ENCODE data around the gene RAB3D. TPM values are rescaled to one million over a fixed set of nuclear protein-coding genes. Genes with fewer than 3 reads are reported as not detected.

RAB3D gene
- total and polyA plus RNA-seq, 2 experiments from 2014 or later = 3.8 to 21.2 TPM

DNA sequence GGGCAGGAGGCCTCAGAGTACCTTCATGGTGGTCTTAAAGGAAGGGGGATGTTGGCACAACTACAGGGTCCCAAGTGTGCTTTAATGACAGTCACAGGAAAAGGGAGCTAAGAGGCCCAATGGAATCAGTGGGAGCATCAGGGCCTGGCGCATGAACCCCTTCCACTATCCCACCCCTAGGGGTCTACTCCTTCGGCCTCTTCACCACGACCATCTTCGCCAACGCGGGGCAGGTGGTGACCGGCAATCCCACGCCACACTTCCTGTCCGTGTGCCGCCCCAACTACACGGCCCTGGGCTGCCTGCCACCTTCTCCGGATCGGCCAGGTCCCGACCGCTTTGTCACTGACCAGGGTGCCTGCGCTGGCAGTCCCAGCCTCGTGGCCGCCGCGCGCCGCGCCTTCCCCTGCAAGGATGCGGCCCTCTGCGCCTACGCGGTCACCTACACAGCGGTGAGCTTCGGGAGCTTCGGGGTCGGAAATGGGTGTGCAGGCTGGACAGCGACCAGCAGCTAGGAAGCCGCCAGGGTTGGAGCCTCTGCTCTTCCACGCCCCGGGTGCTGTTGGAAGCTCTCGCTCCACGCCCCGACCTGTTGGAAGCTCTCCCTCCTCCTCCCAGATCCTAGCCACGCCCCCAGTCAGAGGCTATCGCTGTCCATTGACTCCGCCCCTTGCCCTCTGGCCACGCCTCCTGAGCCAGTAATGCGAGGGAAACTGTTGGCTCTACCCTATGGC, 21.7 kb upstream of the RAB3D start:
- Histone ChIP-seq H3K27me3 (ENCODE audit: insufficient read depth) (0 out of 2 replicates have a peak, but pooled peaks cover under 1% of the 10 kb centered on the region), H4K20me1 (replicated peaks; ENCODE audit: insufficient read depth) (no peaks in the 10 kb centered on the region), H3K4me3 (peak overlapping the region; percentile 75), H3K9me2 (ENCODE audit: insufficient read depth) (no peaks in the 10 kb centered on the region), H2AFZ (peak overlapping the region; percentile 98), H3K36me3 (ENCODE audit: insufficient read depth) (no peaks in the 10 kb centered on the region), H3F3A (replicated peaks; ENCODE audit: low read depth) (no peaks in the 10 kb centered on the region), H3K4me2 (peak overlapping the region; percentile 86), H3K27ac (ENCODE audit: low read depth) (no peak overlapping the region), H3K79me2 (replicated peaks; ENCODE audit: insufficient read depth) (no peaks in the 10 kb centered on the region), H3K4me1 (ENCODE audit: insufficient read depth) (peaks cover 6% of the 10 kb centered on the region; the same call in 1 of the 2 replicates)
- H3K27ac Mint-ChIP-seq = no peak overlapping the region
- peaks cover 29% of the 10 kb centered on the region for H3K27me3 Mint-ChIP-seq (ENCODE audit: insufficient read depth, low read depth, poor library complexity)
- peak overlapping the region; percentile 78 for H3K4me3 Mint-ChIP-seq
- peak; percentile 87 for ATAC-seq
- no peaks in the 10 kb centered on the region for H3K36me3 Mint-ChIP-seq (ENCODE audit: low read depth)
- no peaks in the 10 kb centered on the region for H3K9me3 Mint-ChIP-seq
- peak; percentile 75 for TF ChIP-seq POLR2AphosphoS5 (IDR thresholded peaks at IDR 0.05; ENCODE audit: low read depth)
- TF ChIP-seq ZNF114 (CRISPR knock-in tag; IDR thresholded peaks at IDR 0.05) = no peak
- TF ChIP-seq, protein P1, sequence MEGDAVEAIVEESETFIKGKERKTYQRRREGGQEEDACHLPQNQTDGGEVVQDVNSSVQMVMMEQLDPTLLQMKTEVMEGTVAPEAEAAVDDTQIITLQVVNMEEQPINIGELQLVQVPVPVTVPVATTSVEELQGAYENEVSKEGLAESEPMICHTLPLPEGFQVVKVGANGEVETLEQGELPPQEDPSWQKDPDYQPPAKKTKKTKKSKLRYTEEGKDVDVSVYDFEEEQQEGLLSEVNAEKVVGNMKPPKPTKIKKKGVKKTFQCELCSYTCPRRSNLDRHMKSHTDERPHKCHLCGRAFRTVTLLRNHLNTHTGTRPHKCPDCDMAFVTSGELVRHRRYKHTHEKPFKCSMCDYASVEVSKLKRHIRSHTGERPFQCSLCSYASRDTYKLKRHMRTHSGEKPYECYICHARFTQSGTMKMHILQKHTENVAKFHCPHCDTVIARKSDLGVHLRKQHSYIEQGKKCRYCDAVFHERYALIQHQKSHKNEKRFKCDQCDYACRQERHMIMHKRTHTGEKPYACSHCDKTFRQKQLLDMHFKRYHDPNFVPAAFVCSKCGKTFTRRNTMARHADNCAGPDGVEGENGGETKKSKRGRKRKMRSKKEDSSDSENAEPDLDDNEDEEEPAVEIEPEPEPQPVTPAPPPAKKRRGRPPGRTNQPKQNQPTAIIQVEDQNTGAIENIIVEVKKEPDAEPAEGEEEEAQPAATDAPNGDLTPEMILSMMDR (conservative IDR thresholded peaks at IDR 0.05; ENCODE audit: low read depth in 2 of 2) = peak; percentile 23 to 47; a peak in 2 of 4 replicates
- no peak for TF ChIP-seq CREB1 (CRISPR knock-in tag; IDR thresholded peaks at IDR 0.05; ENCODE audit: low read depth)
- TF ChIP-seq EZH2phosphoT487 (IDR thresholded peaks at IDR 0.05; ENCODE audit: unreplicated experiment) = no peak
- peak; percentile 44 for TF ChIP-seq REST (IDR thresholded peaks at IDR 0.05; ENCODE audit: unreplicated experiment)
- TF ChIP-seq ETS1 (IDR thresholded peaks at IDR 0.05) = no peak
- TF ChIP-seq NANOG (IDR thresholded peaks at IDR 0.05; ENCODE audit: borderline replicate concordance) = no peak
- peaks cover 14% of the 10 kb centered on the region for H3K4me1 Mint-ChIP-seq
- DNase-seq (ENCODE audit: low spot score) = peak; percentile 99
